ENCODE measurements around the gene HOTAIR. TPM values are rescaled to one million over a fixed set of nuclear protein-coding genes. Genes with fewer than 3 reads are reported as not detected.

The HOTAIR gene
- total RNA-seq, 1 experiment from 2014 or later = not detected

- TF ChIP-seq ZBTB43 (CRISPR knock-in tag; IDR thresholded peaks at IDR 0.05) (no peak), USF1 (CRISPR knock-in tag; IDR thresholded peaks at IDR 0.05) (no peak), ZNF416 (CRISPR knock-in tag; IDR thresholded peaks at IDR 0.05) (no peak), ATF1 (CRISPR knock-in tag; IDR thresholded peaks at IDR 0.05) (no peak), ETV6 (CRISPR knock-in tag; IDR thresholded peaks at IDR 0.05) (no peak), OVOL2 (CRISPR knock-in tag; IDR thresholded peaks at IDR 0.05; ENCODE audit: borderline replicate concordance) (no peak), NFATC4 (CRISPR knock-in tag; IDR thresholded peaks at IDR 0.05) (no peak)
- TF ChIP-seq, protein P1, sequence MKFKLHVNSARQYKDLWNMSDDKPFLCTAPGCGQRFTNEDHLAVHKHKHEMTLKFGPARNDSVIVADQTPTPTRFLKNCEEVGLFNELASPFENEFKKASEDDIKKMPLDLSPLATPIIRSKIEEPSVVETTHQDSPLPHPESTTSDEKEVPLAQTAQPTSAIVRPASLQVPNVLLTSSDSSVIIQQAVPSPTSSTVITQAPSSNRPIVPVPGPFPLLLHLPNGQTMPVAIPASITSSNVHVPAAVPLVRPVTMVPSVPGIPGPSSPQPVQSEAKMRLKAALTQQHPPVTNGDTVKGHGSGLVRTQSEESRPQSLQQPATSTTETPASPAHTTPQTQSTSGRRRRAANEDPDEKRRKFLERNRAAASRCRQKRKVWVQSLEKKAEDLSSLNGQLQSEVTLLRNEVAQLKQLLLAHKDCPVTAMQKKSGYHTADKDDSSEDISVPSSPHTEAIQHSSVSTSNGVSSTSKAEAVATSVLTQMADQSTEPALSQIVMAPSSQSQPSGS (CRISPR knock-in tag; IDR thresholded peaks at IDR 0.05; ENCODE audit: borderline replicate concordance, low read depth) = no peak
- no peak for DNase-seq (ENCODE audit: low spot score)
- no peaks in the 10 kb centered on the region for H3K9me3 Mint-ChIP-seq
- ChIA-PET POLR2A (no interaction called here), CTCF (no interaction called here)
- no peaks in the 10 kb centered on the region for H3K36me3 Mint-ChIP-seq
- H3K4me3 Mint-ChIP-seq = no peak overlapping the region
- H3K4me1 Mint-ChIP-seq = peaks cover 17% of the 10 kb centered on the region
- no peak overlapping the region for H3K27ac Mint-ChIP-seq
- no peak for ATAC-seq
- peaks cover 100% of the 10 kb centered on the region for H3K27me3 Mint-ChIP-seq (ENCODE audit: low read depth)
Observed at GRCh38 chr12:53932915-53933314, 41.8 kb downstream of the HOTAIR start.

- no peak for ATAC-seq
- peaks cover 100% of the 10 kb centered on the region for H3K27me3 Mint-ChIP-seq (ENCODE audit: low read depth)
- H3K4me1 Mint-ChIP-seq = peaks cover 22% of the 10 kb centered on the region
- no peak for TF ChIP-seq SMAD4 (CRISPR knock-in tag; IDR thresholded peaks at IDR 0.05)
- TF ChIP-seq, protein P2, sequence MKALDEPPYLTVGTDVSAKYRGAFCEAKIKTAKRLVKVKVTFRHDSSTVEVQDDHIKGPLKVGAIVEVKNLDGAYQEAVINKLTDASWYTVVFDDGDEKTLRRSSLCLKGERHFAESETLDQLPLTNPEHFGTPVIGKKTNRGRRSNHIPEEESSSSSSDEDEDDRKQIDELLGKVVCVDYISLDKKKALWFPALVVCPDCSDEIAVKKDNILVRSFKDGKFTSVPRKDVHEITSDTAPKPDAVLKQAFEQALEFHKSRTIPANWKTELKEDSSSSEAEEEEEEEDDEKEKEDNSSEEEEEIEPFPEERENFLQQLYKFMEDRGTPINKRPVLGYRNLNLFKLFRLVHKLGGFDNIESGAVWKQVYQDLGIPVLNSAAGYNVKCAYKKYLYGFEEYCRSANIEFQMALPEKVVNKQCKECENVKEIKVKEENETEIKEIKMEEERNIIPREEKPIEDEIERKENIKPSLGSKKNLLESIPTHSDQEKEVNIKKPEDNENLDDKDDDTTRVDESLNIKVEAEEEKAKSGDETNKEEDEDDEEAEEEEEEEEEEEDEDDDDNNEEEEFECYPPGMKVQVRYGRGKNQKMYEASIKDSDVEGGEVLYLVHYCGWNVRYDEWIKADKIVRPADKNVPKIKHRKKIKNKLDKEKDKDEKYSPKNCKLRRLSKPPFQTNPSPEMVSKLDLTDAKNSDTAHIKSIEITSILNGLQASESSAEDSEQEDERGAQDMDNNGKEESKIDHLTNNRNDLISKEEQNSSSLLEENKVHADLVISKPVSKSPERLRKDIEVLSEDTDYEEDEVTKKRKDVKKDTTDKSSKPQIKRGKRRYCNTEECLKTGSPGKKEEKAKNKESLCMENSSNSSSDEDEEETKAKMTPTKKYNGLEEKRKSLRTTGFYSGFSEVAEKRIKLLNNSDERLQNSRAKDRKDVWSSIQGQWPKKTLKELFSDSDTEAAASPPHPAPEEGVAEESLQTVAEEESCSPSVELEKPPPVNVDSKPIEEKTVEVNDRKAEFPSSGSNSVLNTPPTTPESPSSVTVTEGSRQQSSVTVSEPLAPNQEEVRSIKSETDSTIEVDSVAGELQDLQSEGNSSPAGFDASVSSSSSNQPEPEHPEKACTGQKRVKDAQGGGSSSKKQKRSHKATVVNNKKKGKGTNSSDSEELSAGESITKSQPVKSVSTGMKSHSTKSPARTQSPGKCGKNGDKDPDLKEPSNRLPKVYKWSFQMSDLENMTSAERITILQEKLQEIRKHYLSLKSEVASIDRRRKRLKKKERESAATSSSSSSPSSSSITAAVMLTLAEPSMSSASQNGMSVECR (CRISPR knock-in tag; IDR thresholded peaks at IDR 0.05; ENCODE audit: borderline replicate concordance) = no peak
- no peak for TF ChIP-seq ZSCAN18 (CRISPR knock-in tag; IDR thresholded peaks at IDR 0.05)
- no peak for TF ChIP-seq TCF7 (CRISPR knock-in tag; IDR thresholded peaks at IDR 0.05; ENCODE audit: low read depth)
- no peak for TF ChIP-seq NR2C2 (CRISPR knock-in tag; IDR thresholded peaks at IDR 0.05)
- no peak for TF ChIP-seq NR3C1 (CRISPR knock-in tag; conservative IDR thresholded peaks at IDR 0.05; ENCODE audit: low read depth)
- no peak for TF ChIP-seq KAT7 (CRISPR knock-in tag; IDR thresholded peaks at IDR 0.05; ENCODE audit: borderline replicate concordance)
- TF ChIP-seq SOX15 (CRISPR knock-in tag; IDR thresholded peaks at IDR 0.05) = no peak
- TF ChIP-seq ZNF396 (CRISPR knock-in tag; IDR thresholded peaks at IDR 0.05; ENCODE audit: borderline replicate concordance) = no peak
- TF ChIP-seq, protein P3, sequence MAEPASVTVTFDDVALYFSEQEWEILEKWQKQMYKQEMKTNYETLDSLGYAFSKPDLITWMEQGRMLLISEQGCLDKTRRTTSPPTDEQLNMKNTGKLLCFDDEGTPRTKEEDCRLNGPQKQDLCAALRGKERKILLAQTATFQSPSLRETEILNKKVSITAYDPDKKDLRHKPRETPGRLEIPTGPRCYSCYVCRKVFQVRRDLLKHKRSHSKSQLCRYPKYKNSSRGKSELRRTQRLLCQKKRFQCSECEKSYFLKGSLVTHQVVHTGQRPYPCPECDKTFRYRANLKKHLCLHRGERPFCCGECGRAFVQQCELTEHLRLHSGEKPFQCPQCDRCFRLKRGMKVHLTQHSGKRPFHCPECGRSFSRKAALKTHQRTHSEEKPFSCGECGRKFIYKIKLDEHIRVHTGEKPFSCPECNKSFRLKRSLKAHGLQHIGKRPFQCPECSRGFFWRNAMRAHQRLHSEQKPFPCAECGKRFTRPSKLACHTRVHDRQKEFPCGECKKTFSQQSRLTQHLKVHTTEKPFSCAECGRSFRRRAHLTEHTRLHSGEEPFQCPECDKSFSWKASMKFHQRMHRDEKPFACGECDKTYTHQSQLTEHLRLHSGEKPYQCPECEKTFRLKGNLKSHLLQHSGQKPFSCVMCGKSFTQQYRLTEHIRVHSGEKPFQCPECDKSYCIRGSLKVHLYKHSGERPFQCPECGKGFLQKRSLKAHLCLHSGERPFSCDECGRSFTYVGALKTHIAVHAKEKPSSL (CRISPR knock-in tag; conservative IDR thresholded peaks at IDR 0.05) = no peak
- ChIA-PET POLR2A (no interaction called here), CTCF (no interaction called here)
- H3K9me3 Mint-ChIP-seq = no peaks in the 10 kb centered on the region
- no peaks in the 10 kb centered on the region for H3K36me3 Mint-ChIP-seq
- H3K4me3 Mint-ChIP-seq = no peak overlapping the region
- no peak for DNase-seq (ENCODE audit: low spot score)
- H3K27ac Mint-ChIP-seq = no peak overlapping the region
Observed at GRCh38 chr12:53931844-53932581, 42.7 kb downstream of the HOTAIR start.

All from WTC11 (cell line).